B cell (primary cell): ENCODE data around the gene CIT. TPM values are rescaled to one million over a fixed set of nuclear protein-coding genes. Genes with fewer than 3 reads are reported as not detected.
"Not testable (repeated sequence)": the region's sequence is repeated elsewhere in the genome, so short reads cannot be mapped to it uniquely, and the experiment has no call there.

Source experiments
- ATAC-seq: fragments of 200-7000 bp; cut with Tn5 transposase; one replicate; pipeline ENCODE4 v1.10.0; 2021; ENCODE audit warnings: low read depth, mild to moderate bottlenecking, moderate number of reproducible peaks, moderate library complexity
- CTCF ChIA-PET: fragments of 350-600 bp; sonication (Branson Sonifier 250); formaldehyde crosslinking; loops from one replicate; lab custom pipeline; 2021; ENCODE audit warnings: antibody characterized with exemption, inconsistent platforms; lab: Charles Lee
- POLR2A ChIA-PET: fragments of 350-600 bp; sonication (Branson Sonifier 250); formaldehyde crosslinking; loops from one replicate; lab custom pipeline; 2021; ENCODE audit warnings: antibody characterized with exemption; lab: Charles Lee
- DNase-seq: peaks from one replicate; pipeline ENCODE4 v3.0.0; 2013
- H2AFZ ChIP-seq: 2 replicates; pipeline ENCODE4 v1.6.1; 2012; ENCODE audit warnings: mild to moderate bottlenecking, low read depth, low read length; ENCODE audit not compliant: insufficient read depth, poor library complexity, severe bottlenecking
- H3K27ac ChIP-seq, 2 donors: 1 replicate in 1 of 2; 2 replicates in 1 of 2; pipeline ENCODE4 v1.5.1; 2012 to 2013; ENCODE audit warnings: low read length in 2 of 2, mild to moderate bottlenecking in 2 of 2, moderate library complexity in 1 of 2
- H3K27me3 ChIP-seq, 4 experiments: fragments of 200-600 bp in 1 of 4; sonication (generic) in 1 of 4; replicated peaks in 1 of 4; 1 replicate in 2 of 4; 2 replicates in 2 of 4; pipeline versions ENCODE4 v1.6.1 to v1.7.0; 2013 to 2016; ENCODE audit warnings: low read length in 3 of 4, mild to moderate bottlenecking in 2 of 4, mixed read lengths in 1 of 4, moderate library complexity in 1 of 4; ENCODE audit not compliant: insufficient read depth in 4 of 4, control insufficient read depth in 3 of 4; ENCODE audit errors: control extremely low read depth in 1 of 4
- H3K36me3 ChIP-seq, 2 experiments: replicated peaks in 1 of 2; 1 replicate in 1 of 2; 2 replicates in 1 of 2; pipeline versions ENCODE4 v1.6.1 to v1.7.1; 2013; ENCODE audit warnings: low read length in 1 of 2; ENCODE audit not compliant: insufficient read depth in 2 of 2, control insufficient read depth in 1 of 2; ENCODE audit errors: control extremely low read depth in 1 of 2, extremely low read depth in 1 of 2
- H3K4me1 ChIP-seq, 2 donors: fragments of 200-600 bp in 1 of 2; sonication (generic) in 1 of 2; 1 replicate in 1 of 2; 2 replicates in 1 of 2; pipeline versions ENCODE4 v1.5.1 to v1.6.1; 2013 to 2017; ENCODE audit warnings: low read length in 2 of 2; ENCODE audit not compliant: control insufficient read depth in 2 of 2, insufficient read depth in 2 of 2
- H3K4me2 ChIP-seq: replicated peaks from 2 replicates; pipeline ENCODE3; 2012; ENCODE audit warnings: mild to moderate bottlenecking, low read depth, low read length; ENCODE audit not compliant: poor library complexity, severe bottlenecking
- H3K4me3 ChIP-seq, 5 experiments: fragments of 200-600 bp in 1 of 5; sonication (generic) in 1 of 5; 1 replicate in 3 of 5; 2 replicates in 2 of 5; pipeline versions ENCODE4 v1.5.1 to v1.7.0; 2011 to 2016; ENCODE audit warnings: low read length in 4 of 5, mild to moderate bottlenecking in 4 of 5, low read depth in 2 of 5, control low read depth in 1 of 5, moderate library complexity in 1 of 5; ENCODE audit not compliant: insufficient read depth in 1 of 5; ENCODE audit errors: control extremely low read depth in 1 of 5, extremely low read depth in 1 of 5
- H3K79me2 ChIP-seq: fragments of 200-600 bp; sonication (generic); one replicate; pipeline ENCODE4 v1.6.0; 2016; ENCODE audit warnings: low read length; ENCODE audit not compliant: control insufficient read depth, insufficient read depth
- H3K9ac ChIP-seq: fragments of 200-600 bp; sonication (generic); 2 replicates; pipeline ENCODE4 v1.6.1; 2017; ENCODE audit warnings: mild to moderate bottlenecking, low read length, moderate library complexity
- H3K9me3 ChIP-seq, 3 donors: one replicate each; pipeline versions ENCODE4 v1.6.1 to v1.7.1; 2013; ENCODE audit warnings: low read length in 2 of 3; ENCODE audit not compliant: control insufficient read depth in 2 of 3, insufficient read depth in 1 of 3; ENCODE audit errors: control extremely low read depth in 1 of 3
- H4K20me1 ChIP-seq: 2 replicates; pipeline ENCODE4 v1.6.0; 2012; ENCODE audit warnings: mild to moderate bottlenecking, low read length; ENCODE audit not compliant: insufficient read depth, control insufficient read depth, poor library complexity, severe bottlenecking
- H3K27ac Mint-ChIP-seq: one replicate; pipeline ENCODE4 v1.8.0; 2021; ENCODE audit warnings: mixed read lengths
- H3K27me3 Mint-ChIP-seq: one replicate; pipeline ENCODE4 v1.8.0; 2021; ENCODE audit warnings: mixed read lengths
- H3K4me1 Mint-ChIP-seq: one replicate; pipeline ENCODE4 v1.8.0; 2021; ENCODE audit warnings: mixed read lengths
- H3K4me3 Mint-ChIP-seq: one replicate; pipeline ENCODE4 v1.8.0; 2021; ENCODE audit warnings: mixed read lengths
- H3K9me3 Mint-ChIP-seq: one replicate; pipeline ENCODE4 v1.8.0; 2022; ENCODE audit warnings: mixed read lengths; ENCODE audit not compliant: insufficient read depth
- EZH2 ChIP-seq: IDR thresholded peaks from 2 replicates; pipeline ENCODE4 v1.6.1; 2012; ENCODE audit warnings: borderline replicate concordance, low read depth, mild to moderate bottlenecking, moderate library complexity, low read length; ENCODE audit not compliant: insufficient read depth, poor library complexity, severe bottlenecking
- WGBS: methylation state at CpG from one replicate; pipeline ENCODE4 v1.1.5; 2013; ENCODE audit warnings: missing lambda C conversion rate; ENCODE audit not compliant: insufficient coverage; 5-methylcytosine and 5-hydroxymethylcytosine counted together
- intact Hi-C: fragments of 100-400 bp; cut with micrococcal nuclease; formaldehyde crosslinking; loops from one replicate; pipeline ENCODE4 v1.10.0; 2022
- polyA plus RNA-seq: library from polyadenylated mRNA; depleted of rRNA; stranded (reverse); fragments of >200 nt; gene quantifications from 2 replicates; pipeline ENCODE4 v1.2.3, GENCODE V29; 2012
- total RNA-seq, 2 donors: library from RNA; stranded (reverse); fragments of 120-200 nt in 1 of 2; gene quantifications; 1 replicate in 1 of 2; 2 replicates in 1 of 2; pipeline versions ENCODE4 v1.2.3 to v1.2.4, GENCODE V29; 2013 to 2022

The CIT gene
- total and polyA plus RNA-seq, 2 donors (not counting 1 experiment from before 2014, with no cell fraction given), result 1.4 to 6.1 TPM

DNA sequence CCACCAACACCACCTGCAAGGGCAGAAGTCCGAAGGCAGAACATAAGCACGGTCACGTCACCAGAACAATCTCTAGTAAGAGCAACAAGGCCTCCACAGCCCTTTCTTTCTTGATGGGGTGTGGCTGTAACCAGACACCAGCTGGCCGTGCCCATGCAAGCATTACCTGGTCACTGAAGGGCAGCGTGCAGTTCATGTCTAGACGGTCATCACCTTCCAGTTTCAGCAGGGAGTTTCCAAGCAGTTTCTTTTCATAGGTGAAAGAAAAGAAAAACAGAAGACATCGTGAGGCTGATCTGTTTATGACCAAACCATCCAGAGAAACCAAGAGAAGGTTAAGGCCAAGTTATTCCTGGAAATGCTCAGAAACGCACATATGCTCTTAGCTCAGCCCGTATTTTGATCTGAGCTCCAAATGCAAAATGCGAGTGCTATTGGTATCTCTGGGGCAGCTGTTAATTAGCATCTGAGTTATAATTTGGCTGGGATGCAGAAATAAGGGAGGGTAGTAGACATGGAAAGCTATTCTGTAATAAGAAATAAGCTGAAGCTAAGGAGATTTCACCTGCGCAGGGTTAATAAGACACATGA is 166.7 kb downstream of the CIT start:
- H2AFZ ChIP-seq, result no peak overlapping the region
- H3K79me2 ChIP-seq, result no peaks in the 10 kb centered on the region
- no peaks in the 10 kb centered on the region for H4K20me1 ChIP-seq
- H3K9me3 ChIP-seq, result no peaks in the 10 kb centered on the region
- POLR2A ChIA-PET, result no interaction called here
- Mint-ChIP-seq H3K27ac (no peak overlapping the region), H3K9me3 (no peaks in the 10 kb centered on the region), H3K27me3 (no peaks in the 10 kb centered on the region), H3K4me3 (no peak overlapping the region), H3K4me1 (no peaks in the 10 kb centered on the region)
- CTCF ChIA-PET, result interaction anchor here (1.0 kb wide), 1 partner anchor 43 kb away, joined by 3 read pairs; the partner anchor contains the start of gene PRKAB1
- no peak overlapping the region for H3K27ac ChIP-seq
- peaks cover 0 to 2% of the 10 kb centered on the region in 2 experiments for H3K36me3 ChIP-seq
- no peak overlapping the region for H3K4me3 ChIP-seq
- no peak for TF ChIP-seq EZH2
- WGBS, result 95% methylated on average over 6 of the region's 11 CpGs
- ATAC-seq, result no peak
- intact Hi-C loops, result no loop called here
- no peak overlapping the region for H3K9ac ChIP-seq
- no peak overlapping the region for H3K4me2 ChIP-seq
- no peaks in the 10 kb centered on the region for H3K27me3 ChIP-seq
- no peak for DNase-seq
- H3K4me1 ChIP-seq, result no peaks in the 10 kb centered on the region

- H3K9me3 ChIP-seq, H3K79me2 ChIP-seq, H3K27me3 Mint-ChIP-seq, DNase-seq, H3K4me2 ChIP-seq, H3K36me3 ChIP-seq, H3K4me1 Mint-ChIP-seq, H3K27ac Mint-ChIP-seq, H3K4me3 Mint-ChIP-seq, ATAC-seq, intact Hi-C loops, H3K27ac ChIP-seq, H3K9ac ChIP-seq, H3K27me3 ChIP-seq, H3K4me1 ChIP-seq, H4K20me1 ChIP-seq, POLR2A ChIA-PET, H3K4me3 ChIP-seq, H2AFZ ChIP-seq, CTCF ChIA-PET, H3K9me3 Mint-ChIP-seq: not testable (repeated sequence)
- WGBS, result no CpG with 5 or more reads among the region's 1 CpG
Observed at GRCh38 chr12:119706427-119706826, 170.7 kb downstream of the CIT start.
